GM13976 (cell line): Measurements from ENCODE around the gene SHISAL1.

Experiments used
- DNase-seq: peaks from one replicate; pipeline ENCODE4 v3.0.0; 2012; ENCODE audit warnings: low spot score
- in situ Hi-C: fragments of 300-500 bp; cut with MboI; formaldehyde crosslinking; loops from one replicate; pipeline ENCODE4 v1.12.0; 2022; ENCODE audit warnings: low sequenced_read_pairs, mixed read lengths, inconsistent platforms; ENCODE audit not compliant: unreplicated experiment
- TF ChIP-seq, protein P1 (sequence below): IDR thresholded peaks from 2 replicates; pipeline ENCODE4 v1.5.1; 2012; ENCODE audit warnings: borderline replicate concordance, mild to moderate bottlenecking; ENCODE audit not compliant: insufficient read depth; ENCODE audit errors: extremely low read depth, missing control alignments, control extremely low read depth

SHISAL1 gene

DNA sequence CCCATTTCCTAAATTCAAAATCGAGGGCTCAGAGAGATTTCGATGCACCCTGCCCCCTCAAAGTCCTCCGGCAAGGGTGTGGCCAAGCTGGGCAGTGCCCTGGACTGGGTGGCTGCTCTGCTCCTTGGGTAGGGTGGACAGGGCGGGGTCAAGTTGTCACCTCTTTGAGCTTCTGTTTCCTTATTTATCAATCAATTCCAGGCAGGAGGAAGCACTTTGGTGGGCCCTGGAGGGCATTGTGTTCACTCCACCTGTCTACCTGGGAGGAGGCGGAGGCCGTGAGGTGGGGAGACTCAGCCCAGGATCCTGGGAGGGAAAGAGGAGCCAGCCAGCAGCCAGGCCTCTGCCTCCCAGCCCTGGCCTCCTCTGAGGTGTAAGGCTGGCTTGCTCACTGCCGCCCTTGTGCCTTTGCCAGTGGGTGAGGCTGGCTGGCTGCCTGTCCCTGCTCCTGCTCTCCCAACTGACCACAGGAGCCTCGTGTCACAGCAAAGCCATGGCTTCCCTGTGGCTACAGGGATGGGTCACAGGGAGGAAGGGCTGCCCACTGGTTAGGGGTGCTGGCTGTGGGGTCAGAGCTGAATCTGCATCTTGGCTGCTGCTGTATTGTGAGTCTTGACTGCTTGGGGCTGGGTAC is 25.5 kb upstream of the SHISAL1 start:
- TF ChIP-seq, protein P1, sequence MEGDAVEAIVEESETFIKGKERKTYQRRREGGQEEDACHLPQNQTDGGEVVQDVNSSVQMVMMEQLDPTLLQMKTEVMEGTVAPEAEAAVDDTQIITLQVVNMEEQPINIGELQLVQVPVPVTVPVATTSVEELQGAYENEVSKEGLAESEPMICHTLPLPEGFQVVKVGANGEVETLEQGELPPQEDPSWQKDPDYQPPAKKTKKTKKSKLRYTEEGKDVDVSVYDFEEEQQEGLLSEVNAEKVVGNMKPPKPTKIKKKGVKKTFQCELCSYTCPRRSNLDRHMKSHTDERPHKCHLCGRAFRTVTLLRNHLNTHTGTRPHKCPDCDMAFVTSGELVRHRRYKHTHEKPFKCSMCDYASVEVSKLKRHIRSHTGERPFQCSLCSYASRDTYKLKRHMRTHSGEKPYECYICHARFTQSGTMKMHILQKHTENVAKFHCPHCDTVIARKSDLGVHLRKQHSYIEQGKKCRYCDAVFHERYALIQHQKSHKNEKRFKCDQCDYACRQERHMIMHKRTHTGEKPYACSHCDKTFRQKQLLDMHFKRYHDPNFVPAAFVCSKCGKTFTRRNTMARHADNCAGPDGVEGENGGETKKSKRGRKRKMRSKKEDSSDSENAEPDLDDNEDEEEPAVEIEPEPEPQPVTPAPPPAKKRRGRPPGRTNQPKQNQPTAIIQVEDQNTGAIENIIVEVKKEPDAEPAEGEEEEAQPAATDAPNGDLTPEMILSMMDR, result no peak
- in situ Hi-C loops, result no loop called here
- DNase-seq, result no peak

DNA sequence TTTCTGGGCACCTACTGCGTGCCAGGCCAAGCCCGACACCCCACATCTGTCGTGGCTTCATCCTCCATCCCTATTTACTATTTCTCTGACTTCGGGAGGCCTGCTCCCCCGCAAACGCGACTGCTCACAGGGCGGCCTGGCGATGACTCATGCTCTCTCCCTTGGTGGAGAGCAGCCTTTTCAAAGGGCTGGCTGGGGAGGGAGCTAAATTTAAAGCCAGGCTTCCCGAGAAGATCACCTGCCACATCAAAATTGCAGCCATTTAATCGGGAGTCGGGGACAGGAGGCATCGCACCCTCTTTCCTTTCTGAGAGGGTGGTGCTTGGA is 24.9 kb upstream of the SHISAL1 start:
- TF ChIP-seq, protein P1, result no peak
- in situ Hi-C loops, result no loop called here
- no peak for DNase-seq

DNA sequence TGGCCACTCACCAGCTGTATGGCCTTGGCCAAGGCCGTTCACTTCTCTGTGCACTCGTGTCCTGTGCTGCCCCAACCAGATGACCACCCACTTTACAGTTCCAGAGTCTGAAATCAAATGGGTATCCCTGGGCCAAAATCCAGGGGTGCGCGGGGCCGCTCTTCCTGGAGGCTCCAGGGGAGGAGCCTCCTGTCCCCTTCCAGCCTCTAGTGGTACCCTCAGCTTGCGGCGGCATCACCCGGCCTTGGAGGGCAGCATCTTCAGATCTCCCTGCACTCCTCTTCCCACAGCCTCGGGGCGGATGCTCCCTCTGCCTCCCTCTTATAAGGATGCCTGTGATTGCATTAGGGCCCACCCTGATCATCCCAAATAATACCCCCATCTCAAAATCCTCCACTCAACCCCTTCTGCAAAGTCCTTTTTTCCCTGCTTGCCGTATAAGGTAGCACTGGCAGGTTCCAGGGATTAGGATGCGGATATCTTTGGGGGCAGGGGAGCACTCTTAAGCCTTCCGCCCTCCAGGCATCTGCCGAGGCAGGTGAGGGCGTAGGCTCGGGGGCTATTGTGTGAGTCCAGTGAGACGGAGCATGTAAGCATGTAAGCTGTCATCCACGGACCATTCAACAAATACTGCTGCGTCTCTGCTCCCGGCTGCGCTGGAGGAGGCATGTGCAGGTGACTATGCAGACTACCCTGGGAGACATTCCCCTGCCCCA is 24.4 kb upstream of the SHISAL1 start:
- DNase-seq, result no peak

DNA sequence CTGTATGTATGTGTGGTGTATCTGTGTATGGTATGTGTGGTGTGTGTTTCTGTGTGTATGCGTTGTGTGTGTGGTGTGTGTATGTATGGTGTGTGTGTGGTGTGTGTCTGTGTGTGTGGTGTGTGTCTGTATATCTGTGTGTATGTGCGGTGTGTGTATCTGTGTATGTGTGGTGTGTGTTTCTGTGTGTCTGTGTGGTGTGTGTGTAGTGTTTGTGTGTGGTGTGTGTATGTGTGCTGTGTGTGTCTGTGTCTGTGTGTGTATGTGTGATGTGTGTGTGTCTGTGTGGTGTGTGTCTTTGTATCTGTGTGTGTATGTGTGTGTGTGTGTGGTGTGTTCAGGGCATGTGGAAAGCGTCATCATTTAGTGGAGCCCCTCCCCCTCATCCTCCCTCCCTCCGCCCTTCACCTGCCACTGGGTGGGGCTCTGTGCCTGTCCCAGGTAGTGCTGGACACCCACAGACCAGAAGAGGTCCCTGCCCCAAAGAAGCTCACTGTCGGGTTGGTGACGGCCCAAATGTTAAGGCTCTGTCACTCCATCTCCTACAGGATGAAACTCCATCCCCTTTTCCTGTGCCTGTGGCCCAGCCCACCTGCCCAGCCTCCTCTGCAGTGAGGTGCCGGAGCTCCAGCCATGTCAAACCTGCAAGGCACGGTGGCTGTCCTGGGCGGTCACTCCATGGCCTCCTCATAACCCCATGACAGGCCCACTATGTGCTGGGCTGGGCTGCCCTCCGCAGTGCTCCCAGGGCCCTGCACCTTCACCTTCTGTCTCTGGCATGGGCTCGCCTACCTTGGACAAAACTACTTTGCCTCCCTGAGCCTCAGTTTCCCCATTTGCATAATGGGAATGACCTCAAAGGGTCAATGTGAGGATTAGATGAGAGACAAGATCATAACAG is 23.4 kb upstream of the SHISAL1 start:
- TF ChIP-seq, protein P1, result no peak
- in situ Hi-C loops, result no loop called here
- no peak for DNase-seq

More for the DNA sequence above, 24.4 kb upstream of the SHISAL1 start:
- in situ Hi-C loops, result no loop called here
- TF ChIP-seq, protein P1, result no peak

DNA sequence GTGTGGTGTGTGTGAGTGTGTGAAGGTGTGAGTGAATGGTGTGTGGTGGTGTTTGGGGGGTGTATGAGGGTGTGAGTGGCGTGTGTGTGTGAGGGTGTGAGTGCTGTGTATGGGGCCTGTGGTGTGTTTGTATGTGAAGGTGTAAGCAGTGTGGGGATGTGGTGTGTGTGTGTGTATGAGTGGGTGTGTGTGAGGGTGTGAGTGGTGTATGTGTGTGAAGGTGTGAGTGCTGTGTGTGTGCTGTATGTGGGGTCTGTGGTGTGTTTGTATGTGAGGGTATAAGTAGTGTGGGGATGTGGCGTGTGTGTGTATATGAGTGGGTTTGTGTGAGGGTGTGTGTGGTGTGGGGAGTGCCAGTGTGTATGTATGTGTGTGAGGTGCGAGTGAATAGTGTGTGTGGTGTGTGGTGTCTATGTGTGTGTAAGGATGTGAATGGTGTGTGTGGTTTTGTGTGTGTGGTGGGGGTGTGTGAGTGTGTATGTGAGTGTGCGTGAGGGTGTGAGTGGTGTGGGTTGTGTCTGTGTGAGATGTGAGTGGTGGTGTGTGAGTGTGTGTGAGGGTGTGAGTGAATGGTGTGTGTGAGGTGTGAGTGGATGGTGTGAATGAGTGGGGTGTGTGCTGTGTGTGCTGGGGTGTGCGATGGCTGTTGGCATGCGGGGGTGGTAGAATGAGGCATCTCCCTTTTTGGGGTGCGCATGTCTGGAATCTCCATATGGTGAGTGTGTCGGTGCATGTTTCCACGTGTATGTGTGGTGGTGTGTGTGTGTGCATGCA is 22.5 kb upstream of the SHISAL1 start:
- DNase-seq, result no peak
- in situ Hi-C loops, result no loop called here
- TF ChIP-seq, protein P1, result no peak
